Aorta (tissue), 5 donors: Measurements from ENCODE around the gene CLN3. TPM values are rescaled to one million over a fixed set of nuclear protein-coding genes. Genes with fewer than 3 reads are reported as not detected.
A peak's percentile ranks its signal among the peaks of the same experiment; 100 is the strongest.
"Not testable (repeated sequence)": the region's sequence is repeated elsewhere in the genome, so short reads cannot be mapped to it uniquely, and the experiment has no call there.

Source experiments
- ATAC-seq: fragments of 200-7000 bp; cut with Tn5 transposase; one replicate; pipeline ENCODE4 v1.9.1; 2022; ENCODE audit warnings: moderate library complexity; ENCODE audit not compliant: low FRiP score
- DNase-seq, 2 donors: peaks; one replicate each; pipeline ENCODE4 v3.0.0-alpha.2; 2020
- H3K27ac ChIP-seq, 2 donors: one replicate each; pipeline ENCODE4 v1.5.1; 2013; ENCODE audit warnings: low read length in 2 of 2, mild to moderate bottlenecking in 2 of 2, moderate library complexity in 2 of 2, control low read depth in 1 of 2, inconsistent platforms in 1 of 2, low read depth in 1 of 2
- H3K27me3 ChIP-seq, 2 donors: one replicate each; pipeline ENCODE4 v1.6.1; 2013; ENCODE audit warnings: control low read depth in 1 of 2, low read length in 1 of 2, mild to moderate bottlenecking in 1 of 2, moderate library complexity in 1 of 2; ENCODE audit not compliant: insufficient read depth in 2 of 2, control insufficient read depth in 1 of 2
- H3K36me3 ChIP-seq, 2 donors: one replicate each; pipeline ENCODE4 v1.6.1; 2013; ENCODE audit warnings: control low read depth in 1 of 2, low read length in 1 of 2, mild to moderate bottlenecking in 1 of 2; ENCODE audit not compliant: insufficient read depth in 2 of 2, control insufficient read depth in 1 of 2
- H3K4me1 ChIP-seq, 2 donors: one replicate each; pipeline ENCODE4 v1.6.1; 2013; ENCODE audit warnings: low read length in 2 of 2, control low read depth in 1 of 2, mild to moderate bottlenecking in 1 of 2, moderate library complexity in 1 of 2; ENCODE audit not compliant: insufficient read depth in 2 of 2, control insufficient read depth in 1 of 2
- H3K4me3 ChIP-seq, 2 donors: one replicate each; pipeline ENCODE4 v1.5.1; 2013; ENCODE audit warnings: low read length in 2 of 2, control low read depth in 1 of 2, mild to moderate bottlenecking in 1 of 2
- H3K9me3 ChIP-seq: one replicate; pipeline ENCODE4 v1.6.1; 2013; ENCODE audit warnings: mild to moderate bottlenecking, low read length; ENCODE audit not compliant: control insufficient read depth
- WGBS, 2 donors: extraction: QIAGEN DNeasy Blood & Tissue Kit; methylation state at CpG; one replicate each; pipeline ENCODE4 v1.1.7; 2013; 5-methylcytosine and 5-hydroxymethylcytosine counted together
- intact Hi-C, 2 donors: fragments of 100-400 bp; cut with DNase I; formaldehyde crosslinking; loops; one replicate each; pipeline versions ENCODE4 v1.14.2 to v1.15.0; 2022
- polyA plus RNA-seq, 2 donors: library from polyadenylated mRNA; stranded (reverse); fragments of 200-250 nt; gene quantifications; one replicate each; pipeline ENCODE4 v1.2.3, GENCODE V29; 2013
- total RNA-seq, 2 donors: library from RNA; stranded (reverse); fragmentation: NEBNext Ultra II Directional; extraction: Animal tissue kit (Norgen Biotek cat#: 25700); gene quantifications; one replicate each; pipeline ENCODE4 v1.2.1, GENCODE V29; 2021
- donor health status: healthy with polysubstance abuse.
- donor health status: Bipolar disorder and iron deficiency.
- donor health status: DM: no; HTN: no; CAD: no.
- donor health status: DM: no; HTN: no; CAD: no.
- donor health status: DM: yes; HTN: yes; CAD: no.

The CLN3 gene
- total and polyA plus RNA-seq, 4 donors, result 15.6 to 48.7 (median 23.4) TPM

GRCh38 chr16:28438899-28439298 lies 53.0 kb downstream of the CLN3 start:
- intact Hi-C loops, H3K4me3 ChIP-seq: not testable (repeated sequence)
- DNase-seq, result peak in 1 of 2 donors; percentile 20

GRCh38 chr16:28435340-28435739 lies 56.5 kb downstream of the CLN3 start:
- WGBS, 2 donors, result 90 to 96% methylated on average over 7 to 22 of the region's 29 CpGs

More at GRCh38 chr16:28438899-28439298, 53.0 kb downstream of the CLN3 start:
- 76 to 91% methylated on average over 2 to 3 of the region's 6 CpGs for WGBS, 2 donors
- ATAC-seq, H3K9me3 ChIP-seq, H3K27me3 ChIP-seq, H3K27ac ChIP-seq, H3K4me1 ChIP-seq, H3K36me3 ChIP-seq: not testable (repeated sequence)

More at GRCh38 chr16:28435340-28435739, 56.5 kb downstream of the CLN3 start:
- H3K27ac ChIP-seq, H3K27me3 ChIP-seq, H3K4me3 ChIP-seq, DNase-seq, ATAC-seq, H3K36me3 ChIP-seq, intact Hi-C loops, H3K9me3 ChIP-seq, H3K4me1 ChIP-seq: not testable (repeated sequence)

Other genes with a start within 250 kb of the CLN3 start
- gene SBK1, start 199.5 kb downstream of the CLN3 start, total RNA-seq, result under 1 TPM; 0.16 to 0.33 TPM
- gene SBK1, start 199.5 kb downstream of the CLN3 start, polyA plus RNA-seq, result under 1 TPM in 1 of 2 donors, not detected in 1; 0.03 TPM
- 1 to 10 TPM; 2.3 to 3.3 TPM for gene NPIPB6, start 128.6 kb downstream of the CLN3 start, total RNA-seq
- gene NPIPB6, start 128.6 kb downstream of the CLN3 start, polyA plus RNA-seq, result 1 to 10 TPM; 1.3 to 1.5 TPM
- 10 to 100 TPM; 62.6 to 88.0 TPM for gene EIF3CL, start 88.2 kb downstream of the CLN3 start, total RNA-seq
- gene EIF3CL, start 88.2 kb downstream of the CLN3 start, polyA plus RNA-seq, result 10 to 100 TPM; 40.7 to 41.6 TPM
- under 1 TPM in 1 of 2 donors, not detected in 1; 0.29 TPM for gene NPIPB7, start 19.7 kb downstream of the CLN3 start, total RNA-seq
- gene NPIPB7, start 19.7 kb downstream of the CLN3 start, polyA plus RNA-seq, result under 1 TPM in 1 of 2 donors, not detected in 1; 0.18 TPM
- 1 to 10 TPM; 2.5 to 3.1 TPM for gene APOBR, start 2.6 kb upstream of the CLN3 start, total RNA-seq
- 1 to 10 TPM; 1.1 to 2.6 TPM for gene APOBR, start 2.6 kb upstream of the CLN3 start, polyA plus RNA-seq
- under 1 TPM in 1 of 2 donors, not detected in 1; 0.54 TPM for gene IL27, start 14.8 kb upstream of the CLN3 start, total RNA-seq
- gene IL27, start 14.8 kb upstream of the CLN3 start, polyA plus RNA-seq, result under 1 TPM in 1 of 2 donors, not detected in 1; 0.54 TPM
- gene NUPR1, start 46.9 kb upstream of the CLN3 start, total RNA-seq, result 100 to 1,000 TPM in 1 of 2 donors, 10 to 100 TPM in 1; 85.3 to 137 TPM
- 100 to 1,000 TPM in 1 of 2 donors, 10 to 100 TPM in 1; 85.0 to 148 TPM for gene NUPR1, start 46.9 kb upstream of the CLN3 start, polyA plus RNA-seq
- 10 to 100 TPM; 19.7 to 20.7 TPM for gene SGF29, start 61.8 kb upstream of the CLN3 start, total RNA-seq
- 10 to 100 TPM; 17.4 to 41.6 TPM for gene SGF29, start 61.8 kb upstream of the CLN3 start, polyA plus RNA-seq
- gene SULT1A2, start 105.0 kb upstream of the CLN3 start, total RNA-seq, result 1 to 10 TPM in 1 of 2 donors, under 1 TPM in 1; 0.81 to 1.8 TPM
- 1 to 10 TPM in 1 of 2 donors, not detected in 1; 9.8 TPM for gene SULT1A2, start 105.0 kb upstream of the CLN3 start, polyA plus RNA-seq
- 10 to 100 TPM in 1 of 2 donors, 1 to 10 TPM in 1; 6.7 to 29.8 TPM for gene SULT1A1, start 118.0 kb upstream of the CLN3 start, total RNA-seq
- 10 to 100 TPM in 1 of 2 donors, 1 to 10 TPM in 1; 5.0 to 43.8 TPM for gene SULT1A1, start 118.0 kb upstream of the CLN3 start, polyA plus RNA-seq
- gene NPIPB8, start 146.0 kb upstream of the CLN3 start, total RNA-seq, result 1 to 10 TPM; 2.6 to 8.6 TPM
- not detected for gene NPIPB8, start 146.0 kb upstream of the CLN3 start, polyA plus RNA-seq
- 100 to 1,000 TPM; 338 to 374 TPM for gene EIF3C, start 219.4 kb upstream of the CLN3 start, total RNA-seq
- 100 to 1,000 TPM; 246 to 547 TPM for gene EIF3C, start 219.4 kb upstream of the CLN3 start, polyA plus RNA-seq